Measurements from ENCODE around the gene TRUB2.
"Not testable (repeated sequence)": the region's sequence is repeated elsewhere in the genome, so short reads cannot be mapped to it uniquely, and the experiment has no call there.

TRUB2 gene

GRCh38 chr9:128298535-128299482, 23.4 kb downstream of the TRUB2 start:
- DNase-seq (ENCODE audit: low read depth) = no peak

GRCh38 chr9:128297221-128297773, 24.9 kb downstream of the TRUB2 start:
- DNase-seq (ENCODE audit: low read depth) = no peak

DNA sequence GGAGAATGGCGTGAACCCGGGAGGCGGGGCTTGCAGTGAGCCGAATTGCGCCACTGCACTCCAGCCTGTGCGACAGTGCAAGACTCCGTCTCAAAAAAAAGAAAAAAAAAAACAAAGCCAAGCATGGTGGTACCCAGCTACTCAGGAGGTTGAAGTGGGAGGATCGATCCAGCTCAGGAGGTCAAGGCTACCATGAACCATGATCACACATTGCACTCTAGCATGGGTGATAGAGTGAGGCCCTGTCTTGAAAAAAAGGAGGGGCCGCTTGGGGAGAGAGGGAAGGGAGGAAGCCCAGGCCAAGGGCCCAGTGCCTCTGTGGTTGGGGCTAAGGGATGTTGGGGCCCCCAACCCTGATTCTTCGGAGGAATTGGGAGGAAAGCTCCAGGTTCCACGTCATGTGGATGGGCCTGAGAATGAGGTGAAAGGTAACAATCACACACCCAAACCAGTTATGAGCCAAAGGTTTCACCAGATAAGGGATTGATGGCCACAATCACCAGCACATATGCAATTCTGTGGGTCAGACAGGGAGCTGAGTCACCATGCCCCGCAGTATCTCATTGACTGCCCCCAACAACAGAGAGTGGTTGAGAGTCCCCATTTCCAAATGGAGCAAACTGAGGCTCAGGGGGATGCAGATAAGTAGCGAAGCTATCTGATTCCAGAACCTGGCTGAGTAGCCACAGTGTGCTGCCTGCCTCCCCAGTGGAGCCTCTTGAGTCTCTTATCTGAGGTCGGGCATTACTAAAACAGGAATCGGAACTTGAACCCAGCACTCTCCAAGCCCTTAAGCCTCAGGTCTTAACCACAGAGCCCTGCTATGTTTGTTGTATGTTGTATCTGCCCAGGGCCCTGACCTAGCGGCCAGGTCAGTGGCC, 25.7 kb downstream of the TRUB2 start:
- DNase-seq (ENCODE audit: low read depth) = no peak

DNA sequence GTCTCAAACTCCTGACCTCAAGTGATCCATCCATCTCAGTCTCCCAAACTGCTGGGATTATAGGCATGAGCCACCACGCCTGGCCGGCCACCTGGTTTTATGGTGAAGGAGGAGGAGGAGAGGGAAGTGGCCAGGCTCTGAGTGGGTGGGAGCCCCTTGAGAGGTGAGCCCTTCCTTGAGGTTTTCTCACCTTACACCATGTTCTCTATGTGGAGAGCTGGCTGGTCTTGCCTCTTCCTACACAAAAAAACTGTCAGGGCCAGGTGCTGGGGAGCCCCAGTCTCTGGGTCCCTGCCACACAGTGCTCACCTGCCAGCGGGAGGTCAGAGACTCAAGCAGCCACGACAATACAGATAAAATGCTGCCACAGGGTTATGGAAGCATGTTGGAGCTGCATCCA, 28.1 kb downstream of the TRUB2 start:
- DNase-seq (ENCODE audit: low read depth) = no peak

- DNase-seq (ENCODE audit: low read depth) = no peak
Observed at GRCh38 chr9:128293091-128293490, 29.2 kb downstream of the TRUB2 start.

DNA sequence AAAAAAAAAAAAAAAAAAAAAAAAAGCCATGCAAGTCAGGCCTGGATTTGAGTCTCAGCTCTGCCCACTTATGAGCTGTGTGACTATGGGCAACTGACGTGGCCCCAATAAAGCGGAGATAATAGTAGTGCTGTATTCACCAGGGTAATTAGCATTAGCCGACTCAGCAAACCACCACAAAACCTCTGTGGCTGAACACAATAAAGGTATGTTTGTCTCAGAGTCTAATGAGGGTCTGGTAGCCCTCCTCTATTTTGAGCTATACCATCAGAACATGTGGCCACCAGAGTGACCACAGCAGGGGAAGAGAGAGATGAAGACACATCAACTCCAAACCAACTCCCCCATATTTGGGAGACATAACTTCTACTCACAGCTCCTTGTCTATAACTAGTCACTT, 30.2 kb downstream of the TRUB2 start:
- no peak for DNase-seq (ENCODE audit: low read depth)

DNA sequence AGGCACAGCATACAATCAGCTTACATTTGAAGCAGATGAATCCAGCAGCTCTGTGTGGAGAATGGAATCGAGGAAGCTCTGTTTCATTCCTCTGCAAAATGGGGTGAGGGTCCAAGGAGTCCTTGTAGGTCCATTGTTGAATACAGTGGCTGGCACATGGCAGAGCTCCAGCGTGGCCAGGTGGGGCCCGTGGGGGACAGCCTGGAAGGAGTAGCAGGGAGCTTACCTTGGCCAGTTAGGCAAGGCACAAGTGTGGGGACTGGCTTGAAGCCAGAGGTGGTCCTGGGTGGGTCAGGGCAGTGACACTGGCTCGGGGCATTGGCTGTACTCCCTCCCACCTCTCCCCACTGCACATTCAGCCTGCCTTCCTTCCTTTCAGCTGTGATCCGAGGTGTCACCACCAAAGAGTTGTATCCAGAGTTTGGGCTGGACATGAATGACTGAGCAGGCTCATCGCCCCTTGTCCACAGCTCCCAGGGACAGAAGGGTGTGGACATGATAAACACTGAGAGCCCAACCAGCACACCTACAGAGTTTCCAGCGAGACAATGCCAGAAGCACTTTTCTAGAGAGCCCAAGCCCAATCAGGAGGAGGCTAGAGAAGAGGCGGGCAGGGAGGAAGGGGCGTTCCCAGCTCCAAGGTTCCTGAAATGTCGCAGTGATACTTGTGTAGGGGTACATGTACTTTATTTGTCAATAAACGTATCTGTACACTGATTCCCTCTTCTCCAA, 33.8 kb downstream of the TRUB2 start:
- DNase-seq (ENCODE audit: low read depth) = no peak

- no peak for DNase-seq (ENCODE audit: low read depth)
Observed at GRCh38 chr9:128286440-128286839, 35.8 kb downstream of the TRUB2 start.

GRCh38 chr9:128285033-128285784, 37.0 kb downstream of the TRUB2 start:
- DNase-seq (ENCODE audit: low read depth) = no peak

DNA sequence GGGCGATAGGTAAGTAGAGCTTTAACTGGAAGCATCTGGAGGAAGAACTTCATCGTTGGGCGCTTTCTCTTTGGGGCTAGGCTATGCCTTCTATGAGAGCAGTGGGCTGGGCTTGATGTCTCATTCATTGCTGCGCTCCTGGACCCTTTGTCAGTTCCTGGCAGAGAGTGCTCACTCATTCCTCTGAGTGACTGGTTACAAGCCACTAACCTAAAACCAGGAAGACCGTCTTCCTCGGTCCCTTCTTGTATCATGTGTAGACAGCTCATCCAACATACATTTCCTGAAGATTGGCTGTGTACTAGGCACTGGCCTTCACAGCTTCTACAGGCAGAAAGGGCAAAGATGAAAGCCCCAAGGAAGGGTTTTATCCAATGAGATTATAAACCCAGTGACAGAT, 39.7 kb downstream of the TRUB2 start:
- DNase-seq (ENCODE audit: low read depth) = no peak

DNA sequence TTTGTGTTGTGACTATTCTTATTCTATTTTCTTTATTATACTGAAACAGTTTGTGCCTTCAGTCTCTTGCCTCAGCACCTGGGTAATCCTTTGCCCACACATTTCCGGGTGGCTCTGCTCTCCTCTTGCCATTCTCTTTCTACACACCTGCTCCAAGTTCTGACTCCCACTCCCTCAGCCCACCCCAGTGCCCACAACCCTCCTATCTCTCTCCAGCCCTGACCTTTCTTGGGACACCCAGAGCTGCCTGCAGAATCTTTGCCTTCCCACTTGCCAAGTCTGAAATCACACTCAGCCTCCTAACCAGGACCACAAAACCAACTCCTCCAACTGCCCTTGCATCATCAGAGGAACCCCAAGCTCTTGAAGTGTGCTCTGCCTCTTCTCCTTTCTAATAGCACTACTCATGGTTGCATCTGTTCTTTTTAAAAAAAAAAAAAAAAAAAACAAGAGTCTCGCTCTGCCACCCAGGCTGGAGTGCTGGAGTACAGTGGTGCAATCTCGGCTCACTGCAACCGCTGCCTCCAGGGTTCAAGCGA, 42.1 kb downstream of the TRUB2 start:
- no peak for DNase-seq (ENCODE audit: low read depth)

DNA sequence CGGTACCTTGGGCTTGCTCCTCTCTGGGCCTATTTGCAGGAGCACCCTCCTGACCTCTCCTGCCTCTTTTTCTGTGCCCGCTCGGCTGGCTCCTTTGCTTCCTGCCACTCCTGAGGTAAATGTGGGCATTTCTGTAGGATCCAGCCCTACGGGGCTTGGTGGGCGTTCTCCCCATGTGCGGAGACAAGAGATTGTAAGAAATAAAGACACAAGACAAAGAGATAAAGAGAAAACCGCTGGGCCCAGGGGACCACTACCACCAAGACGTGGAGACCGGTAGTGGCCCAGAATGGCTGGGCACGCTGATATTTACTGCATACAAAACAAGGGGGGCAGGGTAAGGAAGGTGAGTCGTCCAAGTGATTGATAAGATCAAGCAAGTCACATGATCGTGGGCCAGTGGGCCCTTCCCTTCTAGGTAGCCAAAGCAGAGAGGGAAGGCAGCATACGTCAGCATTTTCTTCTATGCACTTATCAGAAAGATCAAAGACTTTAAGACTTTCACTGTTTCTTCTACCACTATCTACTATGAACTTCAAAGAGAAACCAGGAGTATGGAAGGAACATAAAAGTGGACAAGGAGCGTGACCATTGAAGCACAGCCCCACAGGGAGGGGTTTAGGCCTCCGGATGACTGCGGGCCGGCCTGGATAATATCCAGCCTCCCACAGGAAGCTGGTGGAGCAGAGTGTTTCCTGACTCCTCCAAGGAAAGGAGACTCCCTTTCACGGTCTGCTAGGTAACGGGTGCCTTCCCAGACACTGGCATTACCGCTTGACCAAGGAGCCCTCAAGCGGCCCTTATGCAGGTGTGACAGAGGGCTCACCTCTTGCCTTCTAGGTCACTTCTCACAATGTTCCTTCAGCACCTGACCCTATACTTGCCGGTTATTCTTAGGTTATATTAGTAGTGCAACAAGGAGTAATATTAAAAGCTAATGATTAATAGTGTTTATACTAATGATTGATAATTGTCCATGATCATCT, 42.9 kb downstream of the TRUB2 start:
- DNase-seq (ENCODE audit: low read depth) = not testable (repeated sequence)

GRCh38 chr9:128276574-128277270, 45.5 kb downstream of the TRUB2 start:
- no peak for DNase-seq (ENCODE audit: low read depth)

GRCh38 chr9:128276008-128276573, 46.2 kb downstream of the TRUB2 start, which contains the start of gene SWI5:
SWI5 (plus strand) TSS chr9:128276276.
- DNase-seq (ENCODE audit: low read depth) = peak; percentile 100

DNA sequence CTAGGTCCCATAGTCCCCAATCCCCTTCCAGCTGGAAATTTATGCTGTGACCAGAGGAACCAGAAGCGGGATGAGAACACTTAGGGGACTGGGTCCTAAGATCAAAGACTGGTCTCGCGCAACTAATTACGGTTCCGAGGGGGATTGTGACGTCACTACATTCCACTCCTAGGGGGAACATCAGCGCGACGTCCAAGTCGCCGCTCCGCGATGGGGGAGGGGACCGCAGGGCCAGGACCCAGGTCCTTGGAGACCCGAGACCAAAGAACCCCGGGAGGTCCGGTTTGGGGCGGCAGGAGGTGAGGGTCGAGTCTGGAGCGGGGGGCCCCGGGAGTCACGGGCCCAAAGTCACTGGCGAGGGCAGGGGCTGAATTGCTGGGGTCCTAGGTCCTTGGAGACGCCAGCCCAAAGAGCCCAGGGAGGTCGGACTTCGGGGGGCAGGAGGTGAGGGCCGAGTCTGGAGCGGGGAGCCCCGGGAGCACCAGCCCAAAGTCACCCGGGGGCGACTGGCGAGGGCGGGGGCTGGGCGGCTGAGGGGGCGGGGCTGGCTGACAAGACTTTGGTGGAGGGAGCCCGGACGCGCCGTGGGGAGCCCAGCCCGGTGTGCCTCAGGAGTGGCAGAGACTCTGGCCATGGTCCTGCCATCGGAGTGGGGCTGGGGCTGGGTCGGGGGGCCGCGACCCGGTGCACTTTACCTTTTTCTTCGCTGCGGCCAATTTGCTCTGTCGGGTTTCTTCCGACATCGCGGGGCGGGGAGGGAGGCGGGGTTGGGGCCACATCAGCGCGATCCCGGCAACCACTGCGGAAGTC, 46.8 kb downstream of the TRUB2 start, which contains the start of gene GOLGA2:
TSS of gene GOLGA2 (minus strand) at position 810 of the 810 bp plus-strand sequence. CDS start at position 779, 31 bp downstream.
- DNase-seq (ENCODE audit: low read depth) = no peak

DNA sequence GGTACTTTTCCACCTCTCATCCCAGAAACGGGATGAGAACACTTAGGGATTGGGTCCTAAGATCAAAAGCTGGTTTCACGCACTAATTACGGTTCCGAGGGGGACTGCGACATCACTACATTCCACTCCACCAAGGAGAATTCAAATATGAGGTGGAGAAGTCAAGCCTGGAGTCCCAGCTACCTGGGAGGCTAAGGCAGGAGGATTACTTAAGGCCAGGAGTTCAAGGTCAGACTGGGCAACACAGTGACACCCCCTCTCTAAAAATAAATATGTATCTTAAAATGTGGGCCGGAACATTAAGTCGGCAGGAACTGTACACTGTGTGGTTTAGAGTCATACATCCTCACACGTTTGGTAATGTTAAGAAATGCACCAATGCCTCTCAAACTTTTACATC, 48.0 kb downstream of the TRUB2 start:
- DNase-seq (ENCODE audit: low read depth) = no peak

GRCh38 chr9:128271512-128271911, 50.7 kb downstream of the TRUB2 start:
- no peak for DNase-seq (ENCODE audit: low read depth)

DNA sequence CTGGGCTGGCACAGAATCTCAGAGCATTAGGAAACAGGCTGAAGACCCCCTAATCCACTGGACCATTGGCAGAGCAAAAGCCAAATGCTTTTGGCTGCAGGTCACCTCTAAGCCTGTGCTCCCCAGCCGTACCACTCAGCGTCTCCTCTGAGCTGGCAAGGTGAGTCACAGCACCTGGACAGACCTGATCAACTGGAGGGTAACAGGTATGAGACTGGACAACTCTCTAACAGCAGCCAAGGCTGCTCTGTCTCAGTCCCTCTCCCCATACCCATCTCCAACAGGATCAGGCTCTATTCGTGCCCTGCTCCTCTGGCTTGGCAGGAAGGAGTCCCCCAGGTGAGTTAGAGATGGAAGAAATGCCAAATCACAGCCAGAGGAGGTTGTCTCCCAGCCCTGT, 51.1 kb downstream of the TRUB2 start:
- no peak for DNase-seq (ENCODE audit: low read depth)
